CD4-positive, alpha-beta T cell treated with Interleukin-10 for 1 hour (primary cell): ENCODE data around the gene KIF26A.

Source experiments
- DNase-seq: peaks from one replicate; pipeline ENCODE4 v3.0.0-alpha.2; 2020

The KIF26A gene

DNA sequence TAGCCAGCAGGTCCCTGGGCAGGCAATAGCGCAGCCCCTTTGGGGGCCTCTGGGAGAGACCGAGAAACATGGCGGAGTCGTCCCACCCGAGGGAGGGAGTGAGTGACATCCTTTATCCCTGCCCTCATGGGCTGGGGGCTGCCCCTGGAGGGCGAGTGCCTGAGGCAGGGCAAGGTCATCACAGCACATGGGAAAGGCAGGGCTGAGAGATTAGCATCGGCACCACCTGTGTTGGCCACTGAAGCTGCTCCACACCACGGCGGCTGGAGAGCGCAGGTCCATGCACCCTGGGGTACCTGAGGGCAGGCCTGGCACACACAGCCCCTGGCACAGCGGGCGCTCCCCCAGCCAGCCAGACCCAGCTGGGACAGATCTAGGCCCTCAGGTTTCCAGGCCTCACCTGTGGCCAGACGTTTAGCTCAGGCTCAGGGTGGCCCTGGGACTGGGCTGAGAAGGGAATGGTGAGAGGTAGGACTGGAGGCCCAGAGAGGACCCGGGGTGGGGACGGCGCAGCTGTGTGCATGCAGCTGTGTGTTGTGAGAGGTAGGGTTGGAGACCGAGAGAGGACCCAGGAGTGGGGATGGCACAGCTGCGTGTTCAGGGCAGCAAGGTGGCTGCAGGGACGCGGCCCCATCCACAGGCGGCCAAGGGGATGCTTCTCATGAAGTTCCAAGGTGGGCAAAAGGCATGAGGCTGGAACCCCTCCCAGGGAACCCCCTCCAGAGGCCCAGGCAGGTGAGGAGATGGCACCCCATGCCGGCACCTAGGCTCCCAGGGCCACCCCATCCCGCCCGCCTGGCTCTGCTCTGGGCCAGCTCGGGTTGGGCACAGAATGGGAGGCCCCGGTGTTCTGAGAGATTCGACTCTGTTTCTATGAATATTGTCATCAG is 74.1 kb downstream of the KIF26A start:
- DNase-seq = no peak

GRCh38 chr14:104213301-104214034 is 75.1 kb downstream of the KIF26A start:
- DNase-seq = no peak

DNA sequence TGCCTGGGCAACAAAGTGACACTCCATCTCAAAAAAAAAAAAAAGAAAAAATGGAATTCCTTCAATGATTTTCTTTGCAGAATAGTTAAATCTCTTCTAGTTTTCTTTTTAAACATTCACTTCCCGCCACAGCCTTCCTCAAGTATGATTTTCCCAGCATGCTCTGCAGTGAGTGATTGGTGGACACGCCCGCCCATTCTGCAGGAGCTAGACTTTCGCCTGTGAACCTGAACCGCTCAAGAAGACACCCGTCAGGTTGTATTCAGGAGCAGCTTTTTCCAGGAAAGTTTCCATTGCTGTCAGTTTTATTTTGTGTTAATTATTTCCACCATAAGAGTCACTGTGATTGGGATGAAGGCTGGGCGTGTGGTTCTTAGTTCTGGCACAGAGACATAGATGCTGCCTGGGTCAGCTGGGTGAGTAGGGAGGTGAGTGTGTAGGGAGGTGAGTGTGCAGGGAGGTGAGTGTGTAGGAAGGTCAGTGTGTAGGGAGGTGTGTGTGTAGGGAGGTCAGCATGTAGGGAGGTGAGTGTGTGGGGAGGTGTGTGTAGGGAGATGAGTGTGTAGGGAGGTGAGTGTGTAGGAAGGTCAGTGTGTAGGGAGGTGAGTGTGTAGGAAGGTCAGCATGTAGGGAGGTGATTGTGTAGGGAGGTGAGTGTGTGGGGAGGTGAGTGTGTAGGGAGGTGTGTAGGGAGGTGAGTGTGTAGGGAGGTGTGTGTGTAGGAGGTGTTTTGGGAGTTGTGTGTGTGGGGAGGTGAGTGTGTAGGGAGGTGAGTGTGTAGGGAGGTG is 76.2 kb downstream of the KIF26A start:
- no peak for DNase-seq

GRCh38 chr14:104215706-104216334 is 77.4 kb downstream of the KIF26A start:
- no peak for DNase-seq

DNA sequence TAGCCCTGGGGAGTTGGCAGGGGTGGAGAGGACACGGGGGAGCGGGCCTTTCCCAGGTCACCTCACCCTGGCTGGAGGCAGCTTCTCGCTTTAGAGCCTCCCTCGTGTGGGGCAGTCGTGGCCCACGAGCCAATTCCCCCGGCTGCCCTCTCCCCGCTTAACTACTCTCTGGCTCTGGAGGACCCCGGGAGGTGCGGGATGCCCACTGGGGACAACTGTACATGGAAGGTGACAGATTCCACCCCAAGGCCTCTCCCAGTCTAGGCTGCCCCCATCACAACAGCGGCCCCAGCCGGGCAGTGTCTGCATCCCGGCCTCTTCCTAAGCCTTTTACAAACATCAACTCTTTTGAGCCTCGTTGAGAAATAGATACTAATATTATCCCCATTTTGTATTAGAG is 78.1 kb downstream of the KIF26A start:
- no peak for DNase-seq

DNA sequence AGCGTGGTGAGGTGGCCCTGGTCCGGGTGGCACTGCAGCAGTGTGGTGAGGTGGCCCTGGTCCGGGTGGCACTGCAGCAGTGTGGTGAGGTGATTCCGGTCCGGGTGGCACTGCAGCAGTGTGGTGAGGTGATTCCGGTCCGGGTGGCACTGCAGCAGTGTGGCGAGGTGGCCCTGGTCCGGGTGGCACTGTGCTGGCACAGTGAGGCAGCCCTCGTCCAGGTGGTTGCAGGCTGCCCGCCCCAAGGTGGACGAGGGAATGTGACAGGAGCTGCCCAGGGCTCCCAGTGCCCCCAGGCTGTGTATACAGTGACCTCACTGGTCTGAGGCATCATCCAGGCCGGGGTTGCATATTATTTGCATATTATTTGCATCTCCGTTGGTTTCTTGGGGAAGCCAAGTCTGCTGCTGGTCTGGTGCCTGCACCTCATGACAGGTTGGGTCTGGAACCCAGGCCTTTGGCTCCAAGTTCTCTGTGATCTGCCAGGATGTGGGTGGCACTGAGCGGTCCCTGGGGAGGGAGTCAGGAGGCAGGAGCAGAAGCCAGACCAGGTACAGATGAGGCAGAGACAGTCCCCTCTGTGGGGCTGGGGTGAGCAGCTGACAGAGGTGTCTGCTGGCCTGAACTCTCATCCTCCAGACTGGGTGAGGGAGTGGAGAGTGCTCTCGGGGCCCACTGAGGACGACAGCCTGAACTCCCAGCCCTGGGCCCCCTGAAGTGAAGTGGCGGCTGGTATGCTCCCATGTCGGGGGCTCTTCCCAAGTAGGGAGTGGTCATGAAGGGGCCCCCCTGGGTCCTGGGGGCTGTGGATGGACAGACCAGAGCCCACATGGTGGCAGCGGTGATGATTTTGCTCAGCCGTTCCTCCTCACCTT is 79.3 kb downstream of the KIF26A start:
- no peak for DNase-seq

- no peak for DNase-seq
Measured at GRCh38 chr14:104218361-104219180, 80.2 kb downstream of the KIF26A start.

GRCh38 chr14:104219731-104220214 is 81.4 kb downstream of the KIF26A start:
- no peak for DNase-seq

DNA sequence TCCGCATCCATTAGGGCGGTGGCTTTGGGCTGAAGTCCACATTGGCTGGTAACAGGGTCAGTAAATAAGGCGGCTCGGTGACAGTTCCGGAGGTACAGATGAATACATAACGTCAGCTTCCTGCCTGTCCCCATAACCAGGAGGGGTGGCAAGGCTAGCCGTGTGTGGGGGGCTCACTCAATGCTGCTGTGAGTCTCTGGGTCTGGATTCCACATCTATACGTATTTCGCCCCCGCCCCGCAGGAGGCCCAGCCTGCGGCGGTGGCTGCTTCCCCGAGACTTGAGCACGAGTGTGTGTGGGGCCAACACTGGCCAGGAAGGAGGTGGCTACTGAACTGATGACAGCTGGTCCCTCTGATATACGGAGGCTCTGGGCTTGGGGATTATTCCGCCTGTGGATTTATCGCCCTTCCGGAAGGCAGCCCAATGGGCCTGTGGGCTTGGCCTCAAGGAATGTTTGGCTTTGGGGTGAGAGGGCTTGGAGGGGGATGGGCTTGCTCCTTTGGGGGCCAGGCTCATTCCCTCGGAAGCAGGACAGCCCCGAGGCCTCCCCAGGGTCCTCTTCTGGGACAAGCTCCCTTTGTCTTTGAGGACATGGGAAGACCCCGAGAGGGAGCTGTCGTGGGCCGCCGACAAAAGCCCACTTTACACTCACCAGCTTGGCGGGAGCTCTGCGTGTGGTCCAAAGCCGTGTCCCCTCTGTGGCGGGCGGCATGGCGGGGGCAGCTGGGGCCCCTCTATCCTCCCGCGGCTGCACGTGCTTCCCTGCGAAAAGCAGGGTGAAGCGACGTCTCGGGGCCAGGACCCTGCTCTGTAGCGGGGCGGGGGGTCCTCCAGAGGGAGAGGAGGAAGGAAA is 82.1 kb downstream of the KIF26A start:
- no peak for DNase-seq

- no peak for DNase-seq
Measured at GRCh38 chr14:104221071-104221625, 82.8 kb downstream of the KIF26A start.

- no peak for DNase-seq
Measured at GRCh38 chr14:104221636-104222369, 83.4 kb downstream of the KIF26A start.

GRCh38 chr14:104222396-104223036 is 84.1 kb downstream of the KIF26A start:
- no peak for DNase-seq

- no peak for DNase-seq
Measured at GRCh38 chr14:104223101-104224041, 85.0 kb downstream of the KIF26A start.

GRCh38 chr14:104224131-104224505 is 85.7 kb downstream of the KIF26A start:
- DNase-seq = no peak

DNA sequence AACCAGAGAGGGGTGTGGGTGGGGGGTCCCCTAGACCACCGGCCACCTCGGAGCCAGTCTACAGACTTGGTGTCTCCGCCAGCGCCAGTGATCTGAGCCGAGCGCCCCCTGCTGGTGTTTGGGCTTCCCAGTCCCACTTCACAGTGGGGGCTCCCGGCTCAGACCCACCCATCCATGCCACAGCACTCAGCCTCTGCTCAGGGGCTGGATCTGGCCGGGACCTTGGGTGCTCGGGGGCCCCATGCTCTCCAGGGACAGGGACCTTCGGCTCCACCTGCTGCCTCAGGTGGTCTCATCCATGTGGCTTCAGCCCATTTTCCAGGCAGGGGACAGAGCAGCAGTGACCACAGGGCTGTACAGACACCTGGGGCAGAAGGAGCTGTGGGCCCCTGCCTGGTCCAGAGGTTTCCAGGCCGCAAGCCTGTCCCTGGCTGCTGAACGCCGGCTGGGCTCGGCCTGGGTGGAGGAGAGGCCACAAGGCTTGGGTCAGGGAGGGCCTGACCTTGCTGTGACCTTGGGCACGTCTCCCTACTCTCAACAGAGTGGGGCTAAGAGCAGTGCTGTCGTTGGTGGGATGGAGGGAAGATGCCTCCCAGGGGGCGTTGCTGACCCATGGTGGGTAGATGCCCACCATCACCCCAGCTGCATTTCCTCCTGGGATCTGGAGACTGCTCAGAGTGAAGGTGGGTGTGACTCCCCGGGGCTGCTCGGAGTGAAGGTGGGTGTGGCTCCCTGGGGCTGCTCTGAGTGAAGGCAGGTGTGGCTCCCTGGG is 86.3 kb downstream of the KIF26A start:
- DNase-seq = peak; percentile 3
